ENCODE results near the gene SRPK1. TPM values are rescaled to one million over a fixed set of nuclear protein-coding genes. Genes with fewer than 3 reads are reported as not detected.

The SRPK1 gene
- total and polyA plus RNA-seq, 10 of the 15 experiments (the other 5 are each of a cell fraction or from before 2014, with no cell fraction given): 47.4 to 112 (median 85.8) TPM

GRCh38 chr6:35955521-35955920, 34.6 kb upstream of the SRPK1 start:
- no peak for ATAC-seq
- intact Hi-C loops (cut with micrococcal nuclease; ENCODE audit: unreplicated experiment): loop anchor here (10.0 kb wide), 1 partner anchor 431 kb away; no protein-coding TSS in a partner anchor
- no peak overlapping the region for H3K9ac ChIP-seq (ENCODE audit: control insufficient read depth, insufficient read depth, low read length)

DNA sequence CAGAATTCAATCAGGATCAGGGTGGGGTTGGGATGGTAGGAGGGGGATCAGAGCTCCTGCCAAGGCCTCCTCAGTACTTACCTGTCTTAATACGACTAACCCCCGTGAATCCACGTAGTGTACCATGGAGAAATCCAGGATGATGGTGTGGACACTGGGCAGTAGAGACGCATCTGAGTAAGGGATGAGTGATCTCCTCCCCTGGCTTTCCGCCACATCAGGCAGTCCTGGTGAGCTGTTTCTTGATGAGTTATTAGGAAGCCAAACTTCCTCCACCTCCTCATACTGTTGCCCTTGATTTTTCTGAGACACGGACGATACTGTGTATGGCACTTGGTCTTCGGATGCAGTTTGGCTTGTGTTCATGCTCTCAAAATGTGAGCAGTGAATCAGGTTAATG, 34.2 kb upstream of the SRPK1 start:
- BruUV-seq (replicated peaks): no TSS peak
- Histone ChIP-seq H3K4me1 (ENCODE audit: control insufficient read depth, insufficient read depth, low read length) (no peaks in the 10 kb centered on the region), H3K27ac (ENCODE audit: control insufficient read depth, insufficient read depth) (no peak overlapping the region), H3K4me2 (ENCODE audit: control insufficient read depth, insufficient read depth) (no peak overlapping the region), H3K9ac (ENCODE audit: control insufficient read depth, insufficient read depth, low read length) (no peak overlapping the region), H3K4me3 (no peak overlapping the region), H2AFZ (ENCODE audit: control insufficient read depth, low read depth, low read length) (no peak overlapping the region), H4K20me1 (ENCODE audit: control insufficient read depth, insufficient read depth) (no peaks in the 10 kb centered on the region), H3K36me3 (ENCODE audit: control insufficient read depth in 2 of 2, insufficient read depth in 2 of 2, low read length in 1 of 2) (no peaks in the 10 kb centered on the region), H3K79me2 (ENCODE audit: control insufficient read depth, insufficient read depth, low read length) (no peaks in the 10 kb centered on the region), H3K9me3 (replicated peaks; ENCODE audit: control insufficient read depth, insufficient read depth, low read length) (no peaks in the 10 kb centered on the region), H3K27me3 (replicated peaks in 1 of 2; ENCODE audit: control insufficient read depth in 2 of 2, insufficient read depth in 2 of 2, low read length in 1 of 2) (no peaks in the 10 kb centered on the region; a peak in 1 of 4 replicates)
- in situ Hi-C loops (cut with MboI): no loop called here
- TF ChIP-seq MXI1 (IDR thresholded peaks at IDR 0.05; ENCODE audit: low read depth, low read length) (no peak), USF1 (IDR thresholded peaks at IDR 0.05; ENCODE audit: borderline replicate concordance, extremely low read length, insufficient read depth, low read depth, low read length) (no peak), TCF7 (IDR thresholded peaks at IDR 0.05; ENCODE audit: borderline replicate concordance) (no peak)
- TF ChIP-seq, protein P1, sequence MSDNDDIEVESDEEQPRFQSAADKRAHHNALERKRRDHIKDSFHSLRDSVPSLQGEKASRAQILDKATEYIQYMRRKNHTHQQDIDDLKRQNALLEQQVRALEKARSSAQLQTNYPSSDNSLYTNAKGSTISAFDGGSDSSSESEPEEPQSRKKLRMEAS (IDR thresholded peaks at IDR 0.05; ENCODE audit: low read depth, low read length): no peak
- DNase-seq (ENCODE audit: low read depth, low spot score): no peak
- intact Hi-C loops (cut with micrococcal nuclease; ENCODE audit: unreplicated experiment): loop anchor here (10.0 kb wide), 1 partner anchor 430 kb away; no protein-coding TSS in a partner anchor
- ChIA-PET POLR2A (interaction anchor here (0.5 kb wide), 1 partner anchor 1251 kb away, joined by 4 read pairs; no protein-coding TSS in a partner anchor), SMC1A (ENCODE audit: uncharacterized antibody, unreplicated experiment) (interaction anchor here (1.1 to 1.5 kb wide), 3 partner anchors 12 to 374 kb away, joined by 3 to 4 read pairs (median 3); partner anchors contain the start of gene SRPK1), CTCF (interaction anchor here (0.7 to 3.1 kb wide), 4 partner anchors 19 to 218 kb away, joined by 3 to 16 read pairs (median 4); partner anchors contain the start of gene ARMC12), RAD21 (ENCODE audit: unreplicated experiment) (interaction anchor here (1.2 kb wide), 1 partner anchor 433 kb away, joined by 5 read pairs; no protein-coding TSS in a partner anchor)
- FAIRE-seq: no peak
- ATAC-seq: no peak
- 84% methylated on average over 8 of the region's 8 CpGs for WGBS (ENCODE audit: insufficient coverage, insufficient replicate concordance, low lambda C conversion rate, missing lambda C conversion rate)

More at GRCh38 chr6:35955521-35955920, 34.6 kb upstream of the SRPK1 start:
- no peak for DNase-seq (ENCODE audit: low read depth, low spot score)
- POLR2A ChIA-PET: no interaction called here
- 61% methylated on average over 5 of the region's 5 CpGs for WGBS (ENCODE audit: insufficient coverage, insufficient replicate concordance, low lambda C conversion rate, missing lambda C conversion rate)
- SMC1A ChIA-PET (ENCODE audit: uncharacterized antibody, unreplicated experiment): interaction anchor here (0.6 to 1.3 kb wide), 3 partner anchors 34 to 374 kb away, joined by 3 to 4 read pairs (median 3); partner anchors contain the start of gene SRPK1
- in situ Hi-C loops (cut with MboI): no loop called here
- Histone ChIP-seq H3K4me2 (ENCODE audit: control insufficient read depth, insufficient read depth) (no peak overlapping the region), H3K4me1 (ENCODE audit: control insufficient read depth, insufficient read depth, low read length) (no peaks in the 10 kb centered on the region), H4K20me1 (ENCODE audit: control insufficient read depth, insufficient read depth) (no peaks in the 10 kb centered on the region), H3K27ac (ENCODE audit: control insufficient read depth, insufficient read depth) (no peak overlapping the region), H3K27me3 (replicated peaks in 1 of 2; ENCODE audit: control insufficient read depth in 2 of 2, insufficient read depth in 2 of 2, low read length in 1 of 2) (no peaks in the 10 kb centered on the region; a peak in 2 of 4 replicates), H3K79me2 (ENCODE audit: control insufficient read depth, insufficient read depth, low read length) (no peaks in the 10 kb centered on the region), H3K4me3 (no peak overlapping the region), H3K9me3 (replicated peaks; ENCODE audit: control insufficient read depth, insufficient read depth, low read length) (no peaks in the 10 kb centered on the region), H2AFZ (ENCODE audit: control insufficient read depth, low read depth, low read length) (no peak overlapping the region), H3K36me3 (ENCODE audit: control insufficient read depth in 2 of 2, insufficient read depth in 2 of 2, low read length in 1 of 2) (no peaks in the 10 kb centered on the region)
- BruUV-seq (replicated peaks): no TSS peak
- TF ChIP-seq CHD2 (IDR thresholded peaks at IDR 0.05; ENCODE audit: borderline replicate concordance, low read depth, low read length) (no peak), RBBP5 (conservative IDR thresholded peaks at IDR 0.05) (no peak), NBN (IDR thresholded peaks at IDR 0.05) (no peak), PKNOX1 (IDR thresholded peaks at IDR 0.05) (no peak)
- CTCF ChIA-PET: interaction anchor here (1.0 to 3.1 kb wide), 4 partner anchors 14 to 395 kb away, joined by 3 to 16 read pairs (median 4); partner anchors contain the start of gene ARMC12
- no peak for FAIRE-seq
- RAD21 ChIA-PET (ENCODE audit: unreplicated experiment): interaction anchor here (0.6 to 1.2 kb wide), 2 partner anchors 10 to 433 kb away, joined by 3 to 5 read pairs; no protein-coding TSS in a partner anchor
